ENCODE measurements around the gene EYS. TPM values are rescaled to one million over a fixed set of nuclear protein-coding genes. Genes with fewer than 3 reads are reported as not detected.

The EYS gene
- total RNA-seq, 1 donor from 2014 or later = not detected

GRCh38 chr6:64602993-64603392 lies 1104.0 kb downstream of the EYS start:
- Mint-ChIP-seq H3K27ac (ENCODE audit: unreplicated experiment) (no peak overlapping the region), H3K4me1 (ENCODE audit: unreplicated experiment) (no peaks in the 10 kb centered on the region), H3K4me3 (ENCODE audit: unreplicated experiment) (no peak overlapping the region), H3K9me3 (ENCODE audit: unreplicated experiment) (no peaks in the 10 kb centered on the region), H3K36me3 (ENCODE audit: unreplicated experiment) (no peaks in the 10 kb centered on the region), H3K27me3 (ENCODE audit: unreplicated experiment) (peaks cover 43% of the 10 kb centered on the region)
- TF ChIP-seq CTCF (IDR thresholded peaks at IDR 0.05) = no peak
- DNase-seq (ENCODE audit: extremely low spot score, unreplicated experiment) = no peak

GRCh38 chr6:64591676-64592036 lies 1115.4 kb downstream of the EYS start:
- no peaks in the 10 kb centered on the region for H3K4me1 Mint-ChIP-seq (ENCODE audit: unreplicated experiment)
- no peak for TF ChIP-seq CTCF (IDR thresholded peaks at IDR 0.05)
- H3K27me3 Mint-ChIP-seq (ENCODE audit: unreplicated experiment) = peaks cover 34% of the 10 kb centered on the region
- H3K9me3 Mint-ChIP-seq (ENCODE audit: unreplicated experiment) = peaks cover 3% of the 10 kb centered on the region
- DNase-seq (ENCODE audit: extremely low spot score, unreplicated experiment) = no peak
- H3K27ac Mint-ChIP-seq (ENCODE audit: unreplicated experiment) = no peak overlapping the region
- H3K36me3 Mint-ChIP-seq (ENCODE audit: unreplicated experiment) = no peaks in the 10 kb centered on the region
- no peak overlapping the region for H3K4me3 Mint-ChIP-seq (ENCODE audit: unreplicated experiment)

- Mint-ChIP-seq H3K36me3 (ENCODE audit: unreplicated experiment) (no peaks in the 10 kb centered on the region), H3K9me3 (ENCODE audit: unreplicated experiment) (peaks cover 3% of the 10 kb centered on the region), H3K4me3 (ENCODE audit: unreplicated experiment) (no peak overlapping the region), H3K27ac (ENCODE audit: unreplicated experiment) (no peak overlapping the region), H3K27me3 (ENCODE audit: unreplicated experiment) (peaks cover 34% of the 10 kb centered on the region), H3K4me1 (ENCODE audit: unreplicated experiment) (no peaks in the 10 kb centered on the region)
- DNase-seq (ENCODE audit: extremely low spot score, unreplicated experiment) = no peak
- no peak for TF ChIP-seq CTCF (IDR thresholded peaks at IDR 0.05)
Observed at GRCh38 chr6:64590965-64591675, 1115.9 kb downstream of the EYS start.

- no peaks in the 10 kb centered on the region for H3K4me1 Mint-ChIP-seq (ENCODE audit: unreplicated experiment)
- no peak for TF ChIP-seq CTCF (IDR thresholded peaks at IDR 0.05)
- no peak for DNase-seq (ENCODE audit: extremely low spot score, unreplicated experiment)
- H3K9me3 Mint-ChIP-seq (ENCODE audit: unreplicated experiment) = peaks cover 2% of the 10 kb centered on the region
- H3K36me3 Mint-ChIP-seq (ENCODE audit: unreplicated experiment) = no peaks in the 10 kb centered on the region
- H3K27me3 Mint-ChIP-seq (ENCODE audit: unreplicated experiment) = peaks cover 25% of the 10 kb centered on the region
- H3K4me3 Mint-ChIP-seq (ENCODE audit: unreplicated experiment) = no peak overlapping the region
- H3K27ac Mint-ChIP-seq (ENCODE audit: unreplicated experiment) = no peak overlapping the region
Observed at GRCh38 chr6:64589961-64590360, 1117.1 kb downstream of the EYS start.

GRCh38 chr6:64580346-64580745 lies 1126.7 kb downstream of the EYS start:
- H3K9me3 Mint-ChIP-seq (ENCODE audit: unreplicated experiment) = no peaks in the 10 kb centered on the region
- no peaks in the 10 kb centered on the region for H3K36me3 Mint-ChIP-seq (ENCODE audit: unreplicated experiment)
- no peak for TF ChIP-seq CTCF (IDR thresholded peaks at IDR 0.05)
- DNase-seq (ENCODE audit: extremely low spot score, unreplicated experiment) = no peak
- no peak overlapping the region for H3K4me3 Mint-ChIP-seq (ENCODE audit: unreplicated experiment)
- peaks cover 10% of the 10 kb centered on the region for H3K27me3 Mint-ChIP-seq (ENCODE audit: unreplicated experiment)
- H3K4me1 Mint-ChIP-seq (ENCODE audit: unreplicated experiment) = no peaks in the 10 kb centered on the region
- H3K27ac Mint-ChIP-seq (ENCODE audit: unreplicated experiment) = no peak overlapping the region
